A172 (cell line): ENCODE measurements around the gene BEND2. TPM values are rescaled to one million over a fixed set of nuclear protein-coding genes. Genes with fewer than 3 reads are reported as not detected.

Source experiments
- DNase-seq: peaks from one replicate; pipeline ENCODE4 v3.0.0-alpha.2; 2015; ENCODE audit warnings: low spot score
- total RNA-seq: library from RNA; depleted of rRNA; stranded (reverse); fragments of >200 nt; shearing (Covaris generic); gene quantifications from 2 replicates; pipeline ENCODE4 v1.2.3, GENCODE V29; 2014; rRNA removed

BEND2 gene
- total RNA-seq, 1 experiment from 2014 or later, result 2.6 TPM

DNA sequence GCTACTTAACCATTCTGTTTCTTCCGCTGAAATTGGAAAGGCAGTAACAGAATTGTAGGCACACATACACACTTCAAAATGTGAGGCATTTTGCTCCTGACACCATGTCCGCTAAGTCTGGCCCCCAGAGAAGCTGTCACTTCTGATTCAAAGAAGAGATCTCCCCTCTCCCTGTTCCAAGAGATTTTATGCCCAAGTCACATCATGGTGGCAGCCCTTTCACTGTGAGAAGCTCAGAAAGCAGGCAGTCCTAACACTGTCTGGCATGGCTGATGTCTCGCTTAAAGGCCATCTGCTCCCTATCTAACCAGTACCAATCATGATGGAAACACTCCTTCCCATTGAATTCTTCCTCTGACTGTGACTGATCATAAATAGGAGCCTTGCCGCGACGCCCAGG lies 83.9 kb downstream of the BEND2 start:
- no peak for DNase-seq

DNA sequence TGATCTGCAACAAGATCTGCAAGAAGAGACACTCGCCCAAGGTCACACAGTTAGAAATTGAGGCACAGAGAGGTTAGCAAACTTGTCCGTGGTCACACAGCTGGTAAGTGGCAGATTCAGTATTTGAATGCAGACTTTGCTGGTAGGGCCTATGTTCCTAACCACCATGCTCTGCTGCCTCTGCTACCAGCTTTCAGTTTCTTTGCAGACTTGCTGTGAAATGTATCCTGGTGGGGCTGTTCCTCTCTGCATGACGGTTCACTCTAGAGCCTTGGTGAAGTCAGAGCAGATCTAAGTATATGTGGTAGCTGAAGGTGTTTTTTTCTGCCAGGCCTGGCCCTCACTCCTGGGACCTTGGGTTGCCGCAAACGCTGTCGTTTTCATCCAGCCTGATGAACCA lies 87.1 kb downstream of the BEND2 start:
- no peak for DNase-seq

GRCh38 chrX:18129690-18130089 lies 91.0 kb downstream of the BEND2 start:
- no peak for DNase-seq

DNA sequence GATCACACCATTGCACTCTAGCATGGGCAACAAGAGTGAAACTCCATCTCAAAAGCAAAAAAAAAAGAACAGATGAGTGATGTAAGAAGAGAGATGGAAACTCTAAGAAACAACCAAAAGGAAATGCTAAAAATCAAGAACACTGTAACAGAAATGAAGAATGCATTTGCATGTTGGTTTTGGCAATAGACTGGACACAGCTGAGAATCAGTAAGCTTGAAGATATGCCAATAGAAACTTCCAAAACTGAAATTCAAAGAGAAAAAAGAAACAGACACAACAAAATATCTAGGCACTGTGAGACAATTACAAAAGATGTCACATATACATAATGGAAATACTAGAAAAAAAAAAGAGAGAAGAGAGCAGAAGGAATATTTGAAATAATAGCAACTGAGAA lies 93.7 kb downstream of the BEND2 start:
- DNase-seq, result no peak

- no peak for DNase-seq
These were observed 100.8 kb downstream of the BEND2 start for GRCh38 chrX:18119856-18120255.

Other genes with a start within 250 kb of the BEND2 start
- 5.8 and 7.5 TPM in 2 replicates for gene SCML2, start 133.8 kb upstream of the BEND2 start, total RNA-seq
- gene CDKL5, start 204.7 kb upstream of the BEND2 start, total RNA-seq, result 1.6 and 2.4 TPM in 2 replicates